Lung (tissue), 16 donors: Measurements from ENCODE around the gene THRB. TPM values are rescaled to one million over a fixed set of nuclear protein-coding genes. Genes with fewer than 3 reads are reported as not detected.
A peak's percentile ranks its signal among the peaks of the same experiment; 100 is the strongest.

ENCODE experiments used
- ATAC-seq: fragments of 200-7000 bp; cut with Tn5 transposase; one replicate; pipeline ENCODE4 v1.9.1; 2020; ENCODE audit warnings: moderate number of reproducible peaks; ENCODE audit not compliant: insufficient read depth, low FRiP score
- DNase-seq, 3 donors: peaks; one replicate each; pipeline ENCODE4 v3.0.0-alpha.2; 2013 to 2017
- H3K27ac ChIP-seq, 2 donors: one replicate each; pipeline ENCODE4 v1.5.1; 2013; ENCODE audit warnings: mild to moderate bottlenecking in 2 of 2, moderate library complexity in 2 of 2, control low read depth in 1 of 2, inconsistent platforms in 1 of 2, low read depth in 1 of 2, low read length in 1 of 2
- H3K27me3 ChIP-seq, 3 donors: one replicate each; pipeline ENCODE4 v1.5.1; 2013; ENCODE audit warnings: low read length in 2 of 3; ENCODE audit not compliant: control insufficient read depth in 3 of 3, insufficient read depth in 3 of 3
- H3K36me3 ChIP-seq, 4 donors: one replicate each; pipeline ENCODE4 v1.5.1; 2013; ENCODE audit warnings: low read length in 4 of 4, mild to moderate bottlenecking in 1 of 4, moderate library complexity in 1 of 4; ENCODE audit not compliant: control insufficient read depth in 4 of 4, insufficient read depth in 4 of 4
- H3K4me1 ChIP-seq, 5 donors: one replicate each; pipeline ENCODE4 v1.5.1; 2013; ENCODE audit warnings: low read length in 5 of 5, mild to moderate bottlenecking in 2 of 5, moderate library complexity in 1 of 5; ENCODE audit not compliant: control insufficient read depth in 5 of 5, insufficient read depth in 5 of 5
- H3K4me3 ChIP-seq: one replicate; pipeline ENCODE4 v1.5.1; 2013; ENCODE audit warnings: mild to moderate bottlenecking, control low read depth, moderate library complexity
- H3K9ac ChIP-seq, 2 donors: one replicate each; pipeline ENCODE4 v1.5.1; 2013; ENCODE audit warnings: low read length in 2 of 2, control low read depth in 1 of 2; ENCODE audit not compliant: insufficient read depth in 1 of 2
- H3K9me3 ChIP-seq, 4 donors: one replicate each; pipeline ENCODE4 v1.5.1; 2013; ENCODE audit warnings: low read length in 3 of 4, mild to moderate bottlenecking in 1 of 4, moderate library complexity in 1 of 4; ENCODE audit not compliant: control insufficient read depth in 4 of 4, insufficient read depth in 3 of 4
- CTCF ChIP-seq: IDR thresholded peaks from 2 replicates; pipeline ENCODE4 v1.5.1; 2012; ENCODE audit warnings: mild to moderate bottlenecking; ENCODE audit errors: control extremely low read depth, extremely low read depth
- WGBS, 2 donors: extraction: QIAGEN DNeasy Blood & Tissue Kit; methylation state at CpG; one replicate each; pipeline ENCODE4 v1.1.7; 2013; 5-methylcytosine and 5-hydroxymethylcytosine counted together
- long read RNA-seq, 5 donors: transcript quantifications; one replicate each; lab custom pipeline, GENCODE V29; 2026
- polyA plus RNA-seq, 2 donors: library from polyadenylated mRNA; stranded (reverse); fragments of 200-250 nt; gene quantifications; one replicate each; pipeline ENCODE4 v1.2.1, GENCODE V29; 2013
- total RNA-seq, 2 donors: library from RNA; depleted of rRNA in 1 of 2; stranded (reverse); fragments of >200 nt in 1 of 2; gene quantifications; one replicate each; pipeline ENCODE4 v1.2.1, GENCODE V29; 2014 to 2021
- donor health status: control.
- donor health status: control.
- donor health status: Bipolar disorder and iron deficiency.
- donor health status: healthy.
- donor health status: DM: yes; HTN: yes; CAD: no.

Gene THRB
- total RNA-seq (10 to 100 TPM in 1 of 2 donors, 1 to 10 TPM in 1; 9.7 to 23.5 TPM), polyA plus RNA-seq (1 to 10 TPM; 2.1 to 2.6 TPM)
- long read RNA-seq, donor 1, full-length matches to known transcripts = 3 of 3 reads
- long read RNA-seq, donor 1, partial matches to known transcripts = 0 of 3 reads
- long read RNA-seq, donor 1, other reads (novel, unspliced or antisense) = 0 of 3 reads
- long read RNA-seq, donor 2 = 0 reads
- long read RNA-seq, donor 3 = 0 reads
- long read RNA-seq, donor 4 = 0 reads
- long read RNA-seq, donor 5 = 0 reads

GRCh38 chr3:24494618-24495325, at the start of gene THRB:
THRB (minus strand) TSS chr3:24494850.
- Histone ChIP-seq H3K4me3 (peak within 1 kb of the TSS; percentile 66), H3K27me3 (no peaks in the 10 kb centered on the region), H3K4me1 (peaks cover 5 to 23% (median 10%) of the 10 kb centered on the region in 5 donors), H3K9ac (peak within 1 kb of the TSS; percentile 59 to 76), H3K36me3 (no peaks in the 10 kb centered on the region), H3K27ac (peak within 1 kb of the TSS; percentile 81 to 98), H3K9me3 (no peaks in the 10 kb centered on the region)
- TF ChIP-seq CTCF = no peak
- peak; percentile 76 for ATAC-seq
- WGBS, 2 donors = 0 to 1% methylated on average over 32 to 80 of the region's 80 CpGs
- DNase-seq = peak; percentile 85 to 89 (median 88)

GRCh38 chr3:24541935-24542334, 47.3 kb upstream of the THRB start:
- DNase-seq (no peak), ATAC-seq (no peak)
- H3K27ac ChIP-seq = no peak overlapping the region
- H3K9ac ChIP-seq = no peak overlapping the region
- H3K36me3 ChIP-seq = no peaks in the 10 kb centered on the region
- H3K27me3 ChIP-seq = no peaks in the 10 kb centered on the region
- WGBS, 2 donors = 96% methylated on average over 1 of the region's 1 CpG
- no peak for TF ChIP-seq CTCF
- peaks cover 0 to 43% (median 0%) of the 10 kb centered on the region in 5 donors for H3K4me1 ChIP-seq
- no peak overlapping the region for H3K4me3 ChIP-seq
- no peaks in the 10 kb centered on the region for H3K9me3 ChIP-seq

GRCh38 chr3:24540821-24541220, 46.2 kb upstream of the THRB start:
- no peaks in the 10 kb centered on the region for H3K27me3 ChIP-seq
- 66 to 76% methylated on average over 2 of the region's 2 CpGs for WGBS, 2 donors
- DNase-seq (peak; percentile 61 to 90 (median 90)), ATAC-seq (no peak)
- no peaks in the 10 kb centered on the region for H3K36me3 ChIP-seq
- no peaks in the 10 kb centered on the region for H3K9me3 ChIP-seq
- H3K9ac ChIP-seq = no peak overlapping the region
- no peak overlapping the region for H3K27ac ChIP-seq
- H3K4me3 ChIP-seq = no peak overlapping the region
- peaks cover 0 to 33% (median 0%) of the 10 kb centered on the region in 5 donors for H3K4me1 ChIP-seq
- no peak for TF ChIP-seq CTCF
